ENCODE measurements around the gene VEZF1.

DNA sequence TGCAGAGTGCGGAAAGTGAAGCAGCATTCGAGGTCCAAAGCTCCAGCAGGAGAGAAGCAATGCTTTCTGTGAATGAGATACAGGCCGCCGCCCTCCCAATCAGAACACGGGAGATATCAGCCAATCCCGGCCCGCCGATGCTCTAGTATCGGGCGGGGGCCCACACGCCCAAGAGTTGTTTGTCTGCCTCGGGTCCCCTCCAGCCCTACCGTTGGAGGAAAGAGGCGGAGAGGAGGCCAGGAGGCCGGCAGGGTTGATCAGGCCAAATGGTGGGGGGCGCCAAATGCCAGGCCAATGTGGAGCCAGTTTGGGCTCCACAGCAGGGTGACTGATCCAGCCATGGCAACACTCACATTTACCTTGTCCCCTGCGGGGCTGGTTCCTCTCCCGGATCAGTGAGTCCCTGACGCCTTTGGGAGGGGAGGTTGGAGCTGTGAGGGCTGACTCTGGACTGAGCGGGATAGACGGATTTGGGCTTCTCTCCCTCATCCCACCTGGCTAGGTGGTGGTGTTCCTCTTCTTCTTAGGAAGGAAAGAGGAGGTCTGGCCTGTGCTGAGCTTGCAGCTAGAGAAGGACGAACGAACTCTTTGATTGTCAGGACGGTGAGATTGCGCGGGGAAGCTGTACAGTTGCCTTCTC lies 22.4 kb downstream of the VEZF1 start:
- TF ChIP-seq, protein P1, sequence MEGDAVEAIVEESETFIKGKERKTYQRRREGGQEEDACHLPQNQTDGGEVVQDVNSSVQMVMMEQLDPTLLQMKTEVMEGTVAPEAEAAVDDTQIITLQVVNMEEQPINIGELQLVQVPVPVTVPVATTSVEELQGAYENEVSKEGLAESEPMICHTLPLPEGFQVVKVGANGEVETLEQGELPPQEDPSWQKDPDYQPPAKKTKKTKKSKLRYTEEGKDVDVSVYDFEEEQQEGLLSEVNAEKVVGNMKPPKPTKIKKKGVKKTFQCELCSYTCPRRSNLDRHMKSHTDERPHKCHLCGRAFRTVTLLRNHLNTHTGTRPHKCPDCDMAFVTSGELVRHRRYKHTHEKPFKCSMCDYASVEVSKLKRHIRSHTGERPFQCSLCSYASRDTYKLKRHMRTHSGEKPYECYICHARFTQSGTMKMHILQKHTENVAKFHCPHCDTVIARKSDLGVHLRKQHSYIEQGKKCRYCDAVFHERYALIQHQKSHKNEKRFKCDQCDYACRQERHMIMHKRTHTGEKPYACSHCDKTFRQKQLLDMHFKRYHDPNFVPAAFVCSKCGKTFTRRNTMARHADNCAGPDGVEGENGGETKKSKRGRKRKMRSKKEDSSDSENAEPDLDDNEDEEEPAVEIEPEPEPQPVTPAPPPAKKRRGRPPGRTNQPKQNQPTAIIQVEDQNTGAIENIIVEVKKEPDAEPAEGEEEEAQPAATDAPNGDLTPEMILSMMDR (IDR thresholded peaks at IDR 0.05): no peak
- TF ChIP-seq EZH2 (IDR thresholded peaks at IDR 0.05; ENCODE audit: borderline replicate concordance, insufficient read depth, low read depth, low read length, poor library complexity, severe bottlenecking): no peak

Data from B cell (primary cell).